Activated T-cell treated with anti-CD3 and anti-CD28 coated beads for 1 hour (primary cell): ENCODE results near the gene MBOAT2.
"Not testable (repeated sequence)": the region's sequence is repeated elsewhere in the genome, so short reads cannot be mapped to it uniquely, and the experiment has no call there.

Source experiments
- DNase-seq: peaks from one replicate; pipeline ENCODE4 v3.0.0-alpha.2; 2020; ENCODE audit warnings: low read depth

The MBOAT2 gene

DNA sequence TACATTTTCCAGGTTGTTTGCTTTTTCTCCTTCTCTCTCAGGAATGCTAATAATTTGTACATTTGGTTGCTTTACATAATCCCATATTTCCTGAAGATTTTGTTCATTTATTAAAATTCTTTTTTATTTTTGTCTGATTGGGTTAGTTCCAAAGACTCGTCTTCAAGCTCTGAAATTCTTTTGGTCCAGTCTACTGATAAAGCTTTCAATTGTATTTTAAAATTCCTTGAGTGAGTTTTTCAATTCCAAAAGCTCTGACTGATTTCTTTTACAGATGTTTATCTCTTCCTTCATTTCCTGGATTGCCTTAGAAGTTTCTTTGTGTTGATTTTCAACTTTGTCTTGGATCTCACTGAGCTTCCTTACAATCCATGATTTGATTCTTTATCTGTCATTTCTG, 50.0 kb downstream of the MBOAT2 start:
- DNase-seq, result no peak

DNA sequence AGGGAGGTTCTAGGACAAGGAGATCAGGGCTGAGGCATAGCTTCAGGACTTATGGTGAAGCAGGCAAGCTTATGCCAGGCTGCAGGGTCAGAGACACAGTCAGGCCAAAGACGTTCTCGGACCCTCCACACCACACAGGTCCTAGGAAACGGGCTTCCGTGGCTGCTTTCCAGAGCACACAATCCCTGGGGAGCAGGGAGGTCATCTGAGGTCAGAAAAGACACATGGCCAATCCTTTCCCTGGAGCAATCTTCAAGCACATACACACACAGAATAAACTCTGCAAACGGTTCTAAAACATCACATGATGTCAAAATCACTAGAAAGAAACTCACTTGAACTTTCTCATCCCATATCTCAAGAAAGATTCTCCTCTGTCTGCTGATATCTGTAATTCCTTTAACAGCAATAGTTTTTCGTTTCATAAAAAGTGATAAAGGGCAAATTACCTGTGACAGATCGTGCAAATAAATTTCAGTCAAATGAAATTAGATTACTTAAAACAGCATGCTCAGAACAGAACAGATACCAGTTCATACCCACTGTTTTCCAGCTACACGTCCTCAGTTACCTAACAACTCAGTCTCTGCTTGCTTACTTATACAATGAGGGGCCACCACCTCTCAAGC, 63.9 kb downstream of the MBOAT2 start:
- no peak for DNase-seq

GRCh38 chr2:8938384-8938783, 65.1 kb downstream of the MBOAT2 start:
- no peak for DNase-seq

- DNase-seq, result no peak
These were observed 67.5 kb downstream of the MBOAT2 start for GRCh38 chr2:8935982-8936381.

GRCh38 chr2:8934338-8934737, 69.1 kb downstream of the MBOAT2 start:
- DNase-seq, result no peak

- no peak for DNase-seq
These were observed 70.8 kb downstream of the MBOAT2 start for GRCh38 chr2:8932702-8933101.

- not testable (repeated sequence) for DNase-seq
These were observed 73.3 kb downstream of the MBOAT2 start for GRCh38 chr2:8930185-8930584.

DNA sequence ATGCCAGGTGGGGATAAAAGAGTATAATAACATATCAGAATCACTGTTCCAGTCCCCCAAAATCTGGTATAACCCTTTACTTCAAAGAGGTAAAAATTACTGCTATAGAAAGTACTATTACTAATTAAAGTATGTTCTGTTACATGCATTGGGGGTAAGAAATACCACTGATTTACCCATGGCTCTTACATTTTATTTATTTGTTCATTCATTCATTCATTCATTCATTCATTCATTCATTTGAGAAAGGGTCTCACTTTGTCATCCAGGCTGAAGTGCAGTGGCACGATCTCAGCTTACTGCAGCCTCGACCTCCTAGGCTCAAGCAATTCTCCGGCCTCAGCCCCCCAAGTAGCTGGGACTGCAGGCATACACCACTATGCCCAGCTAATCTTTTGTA, 74.4 kb downstream of the MBOAT2 start:
- DNase-seq, result no peak

- no peak for DNase-seq
These were observed 75.7 kb downstream of the MBOAT2 start for GRCh38 chr2:8927510-8928455.

- DNase-seq, result no peak
These were observed 77.1 kb downstream of the MBOAT2 start for GRCh38 chr2:8926356-8926755.

- DNase-seq, result no peak
These were observed 78.1 kb downstream of the MBOAT2 start for GRCh38 chr2:8925411-8925810.

DNA sequence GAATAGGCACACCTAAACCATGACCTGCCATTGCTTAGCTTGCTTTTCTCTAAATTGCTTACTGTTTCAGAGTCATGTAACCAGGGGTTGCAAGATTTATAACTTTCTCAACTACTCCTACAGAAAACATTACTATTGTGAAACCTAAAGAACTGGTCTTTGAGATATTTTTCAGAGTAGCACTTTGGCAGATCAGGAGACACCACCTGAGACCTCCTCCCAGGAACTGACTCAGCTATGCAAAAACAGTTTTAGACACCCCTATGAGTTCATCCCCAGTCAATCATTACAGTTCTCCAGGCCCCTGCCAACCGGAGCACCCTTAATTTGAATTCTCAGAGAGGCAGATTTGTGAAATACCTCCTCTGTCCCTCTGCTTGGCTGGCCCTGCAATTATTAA, 80.3 kb downstream of the MBOAT2 start:
- no peak for DNase-seq

DNA sequence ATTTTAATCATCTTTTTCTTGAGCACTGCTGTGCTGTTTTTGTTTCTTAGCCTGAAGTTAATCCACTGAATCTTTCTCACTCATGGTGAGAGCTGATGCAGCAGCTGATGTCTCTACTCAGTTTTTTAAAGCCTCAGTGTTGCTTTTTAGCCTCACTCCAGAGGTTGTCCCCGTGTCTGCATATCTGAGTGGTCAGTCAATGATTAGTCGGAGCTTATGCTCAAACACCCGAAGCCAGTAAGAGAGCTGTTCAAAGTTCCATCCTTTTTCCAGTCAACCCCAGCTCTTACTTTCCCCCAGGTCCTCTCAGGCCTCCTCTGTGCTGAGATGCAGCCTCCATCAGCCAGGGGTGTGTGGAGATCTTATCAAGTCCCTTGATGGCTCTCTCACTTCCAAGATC, 81.1 kb downstream of the MBOAT2 start:
- DNase-seq, result no peak

- DNase-seq, result no peak
These were observed 85.1 kb downstream of the MBOAT2 start for GRCh38 chr2:8918412-8918811.

DNA sequence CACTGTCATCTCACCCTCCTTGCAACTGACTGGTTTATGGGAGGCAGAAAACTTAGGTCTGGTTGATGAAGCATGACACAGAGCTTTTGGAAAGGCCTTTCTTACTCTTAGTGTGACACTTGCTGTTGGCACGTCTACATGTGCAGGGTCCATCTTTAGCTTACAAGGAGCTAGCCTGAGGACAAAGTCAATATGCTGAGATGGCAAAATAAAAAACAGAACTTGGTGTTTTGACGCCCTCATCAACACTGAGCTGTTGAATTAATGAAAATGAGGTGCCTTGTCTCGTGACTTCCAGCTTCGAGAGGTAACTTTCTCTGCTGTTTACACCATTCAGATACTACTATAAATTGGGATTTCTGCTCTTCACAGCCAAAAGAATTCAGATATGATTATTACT, 87.5 kb downstream of the MBOAT2 start:
- no peak for DNase-seq

DNA sequence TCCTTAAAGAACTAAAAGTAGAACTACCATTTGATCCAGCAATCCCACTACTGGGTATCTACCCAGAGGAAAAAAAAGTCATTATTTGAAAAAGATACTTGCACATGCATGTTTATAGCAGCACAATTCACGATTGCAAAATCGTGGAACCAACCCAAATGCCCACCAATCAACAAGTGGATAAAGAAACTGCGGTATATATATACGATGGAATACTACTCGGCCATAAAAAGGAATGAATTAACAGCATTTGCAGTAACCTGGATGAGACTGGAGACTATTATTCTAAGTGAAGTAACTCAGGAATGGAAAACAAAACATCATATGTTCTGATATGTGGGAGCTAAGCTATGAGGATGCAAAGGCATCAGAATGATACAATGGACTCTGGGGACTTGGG, 89.7 kb downstream of the MBOAT2 start:
- not testable (repeated sequence) for DNase-seq

GRCh38 chr2:8907764-8908288, 95.7 kb downstream of the MBOAT2 start:
- no peak for DNase-seq

DNA sequence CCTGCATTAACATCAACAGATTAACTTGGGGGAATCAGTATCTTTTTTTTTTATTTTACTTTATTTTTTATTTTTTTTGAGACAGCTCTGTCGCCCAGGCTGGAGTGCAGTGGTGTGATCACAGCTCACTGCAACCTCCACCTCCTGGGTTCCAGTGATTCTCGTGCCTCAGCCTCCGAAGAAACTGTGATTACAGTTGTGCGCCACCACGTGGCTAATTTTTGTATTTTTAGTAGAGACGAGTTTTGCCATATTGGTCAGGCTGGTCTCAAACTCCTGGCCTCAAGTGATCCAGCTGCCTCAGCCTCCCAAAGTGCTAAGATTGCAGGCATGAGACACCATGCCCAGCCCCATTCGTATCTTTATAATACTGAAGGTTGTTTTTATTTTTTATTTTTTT, 99.6 kb downstream of the MBOAT2 start:
- not testable (repeated sequence) for DNase-seq

GRCh38 chr2:8902757-8903156, 100.7 kb downstream of the MBOAT2 start:
- DNase-seq, result not testable (repeated sequence)

DNA sequence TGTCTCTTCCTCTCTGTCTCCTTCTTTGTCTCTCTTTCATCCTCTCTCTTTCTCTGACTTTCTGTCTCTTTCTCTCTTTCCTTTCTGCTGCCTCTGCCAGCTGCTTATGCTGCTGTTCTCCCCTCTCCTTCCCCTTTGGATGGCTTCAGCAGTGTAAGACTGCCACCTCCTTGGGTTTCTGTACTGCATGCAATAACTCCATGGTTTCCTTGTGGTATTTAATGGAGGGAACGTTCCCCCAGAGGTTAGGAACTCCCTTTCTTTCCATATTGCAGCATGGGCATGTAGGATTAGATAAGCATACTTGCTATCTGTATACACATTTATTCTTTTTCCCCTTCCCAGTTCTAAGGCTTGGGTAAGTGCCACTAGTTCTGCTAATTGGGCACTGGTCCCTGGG, 106.3 kb downstream of the MBOAT2 start:
- not testable (repeated sequence) for DNase-seq

DNA sequence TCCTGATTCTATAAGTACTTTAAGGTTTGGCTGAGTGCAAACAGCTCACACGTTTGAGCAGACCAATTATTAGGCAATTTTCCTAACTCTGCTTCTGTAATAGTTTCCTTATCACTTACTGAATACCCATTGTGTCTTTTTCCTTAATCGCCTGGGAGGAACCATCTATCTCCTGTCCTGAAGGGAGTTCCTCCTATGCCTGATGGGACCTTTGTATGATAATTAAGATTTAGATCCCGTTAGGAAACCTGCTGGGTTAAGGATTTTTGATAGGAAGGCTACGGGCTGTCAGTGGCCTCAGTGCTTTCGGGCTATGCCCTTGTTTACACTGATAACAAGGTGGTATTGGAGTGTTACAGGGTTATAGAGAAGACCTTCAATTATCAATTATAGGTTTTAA, 106.8 kb downstream of the MBOAT2 start:
- DNase-seq, result not testable (repeated sequence)

GRCh38 chr2:8895087-8895912, 108.2 kb downstream of the MBOAT2 start:
- not testable (repeated sequence) for DNase-seq
